ENCODE data around the gene GPR55.
"Not testable (repeated sequence)": the region's sequence is repeated elsewhere in the genome, so short reads cannot be mapped to it uniquely, and the experiment has no call there.

Gene GPR55

GRCh38 chr2:230949966-230950873, 25.2 kb upstream of the GPR55 start:
- no peak for DNase-seq

DNA sequence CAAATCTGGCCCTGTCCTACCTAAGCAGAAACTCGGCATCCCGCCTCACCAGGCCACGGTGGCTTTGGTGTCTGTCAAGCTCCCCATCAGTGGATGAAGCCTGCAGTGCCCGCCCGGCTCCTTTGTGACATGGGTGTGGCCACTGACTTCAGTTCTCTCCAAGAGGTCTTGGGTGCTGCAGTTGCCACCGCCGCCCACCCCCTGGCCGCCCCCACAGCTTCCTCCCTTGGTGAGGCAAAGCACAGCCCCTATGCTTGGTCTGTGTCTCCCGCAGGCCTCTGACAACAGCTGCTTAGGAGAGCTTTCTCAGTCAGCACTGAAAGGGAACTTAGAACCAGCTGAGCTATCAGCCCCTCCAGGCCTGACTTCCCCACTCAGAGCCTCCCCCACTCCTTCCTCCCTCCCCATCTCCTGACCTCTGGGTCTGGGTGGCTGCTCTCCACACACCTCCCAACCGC, 22.9 kb upstream of the GPR55 start:
- no peak for DNase-seq

- no peak for DNase-seq
Measured at GRCh38 chr2:230947235-230947576, 22.2 kb upstream of the GPR55 start.

DNA sequence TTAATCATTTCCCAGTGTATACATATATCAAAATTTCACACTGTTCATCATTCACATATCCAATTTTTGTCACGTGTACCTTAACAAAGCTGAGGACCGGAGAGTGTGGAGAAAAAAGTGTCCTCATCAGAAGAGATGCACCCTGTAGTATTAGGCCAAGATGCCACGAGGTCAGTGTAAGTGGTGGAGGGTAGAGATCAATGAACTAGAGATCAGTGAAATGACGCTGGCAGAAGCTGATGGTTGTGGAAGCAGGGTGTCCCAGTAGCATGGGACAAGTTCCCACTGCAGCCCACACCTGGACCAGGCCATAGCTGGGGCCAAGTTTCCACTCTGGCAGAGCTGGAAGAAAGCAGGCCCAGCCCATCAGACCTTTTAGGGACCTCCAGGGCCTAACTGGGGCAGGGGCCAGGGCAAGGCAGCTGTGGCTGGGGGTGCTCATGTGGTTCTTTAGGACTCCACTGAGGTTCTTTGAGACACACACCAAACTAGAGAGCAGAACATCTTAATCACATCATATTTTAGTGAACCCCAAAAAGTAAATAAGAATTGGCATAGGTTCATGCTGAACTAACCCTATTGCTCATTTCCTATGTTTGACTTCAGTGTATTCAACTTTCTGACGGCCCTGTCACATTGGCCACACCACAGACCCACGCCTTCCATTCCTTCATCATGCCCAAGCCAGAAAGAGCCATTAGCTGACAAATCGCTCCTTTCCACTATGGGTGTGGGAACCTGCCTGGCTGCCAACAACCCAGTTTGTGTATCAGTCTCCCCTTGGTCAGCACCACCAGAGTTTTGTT, 21.6 kb upstream of the GPR55 start:
- DNase-seq: no peak

GRCh38 chr2:230944757-230945372, 19.8 kb upstream of the GPR55 start:
- no peak for DNase-seq

DNA sequence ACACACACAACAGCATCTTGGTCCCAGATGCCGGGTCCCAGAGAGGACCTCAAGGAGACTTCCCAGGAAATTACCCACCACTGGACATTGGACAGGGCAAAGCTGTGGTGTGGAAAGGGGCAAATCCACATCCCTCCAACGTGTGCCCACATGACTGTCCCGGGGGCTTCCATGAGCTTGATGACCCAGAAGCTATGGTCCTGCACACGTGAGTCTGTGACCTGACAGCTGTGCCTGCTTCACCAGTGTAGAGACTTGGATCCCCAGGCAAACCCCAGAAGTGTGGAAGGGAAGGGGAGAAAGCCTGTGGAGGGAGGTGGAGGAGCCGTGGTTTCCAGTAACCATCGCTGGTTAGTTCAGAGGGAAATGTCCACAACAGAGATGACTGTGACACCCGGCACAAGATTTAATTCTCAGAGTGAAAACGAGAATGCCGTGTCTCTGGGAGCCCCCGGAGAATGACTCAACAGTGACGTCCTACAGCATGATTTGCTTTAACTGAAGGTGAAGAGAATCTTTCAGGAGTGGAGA, 19.1 kb upstream of the GPR55 start:
- no peak for DNase-seq

GRCh38 chr2:230942920-230943896, 18.2 kb upstream of the GPR55 start:
- DNase-seq: no peak

DNA sequence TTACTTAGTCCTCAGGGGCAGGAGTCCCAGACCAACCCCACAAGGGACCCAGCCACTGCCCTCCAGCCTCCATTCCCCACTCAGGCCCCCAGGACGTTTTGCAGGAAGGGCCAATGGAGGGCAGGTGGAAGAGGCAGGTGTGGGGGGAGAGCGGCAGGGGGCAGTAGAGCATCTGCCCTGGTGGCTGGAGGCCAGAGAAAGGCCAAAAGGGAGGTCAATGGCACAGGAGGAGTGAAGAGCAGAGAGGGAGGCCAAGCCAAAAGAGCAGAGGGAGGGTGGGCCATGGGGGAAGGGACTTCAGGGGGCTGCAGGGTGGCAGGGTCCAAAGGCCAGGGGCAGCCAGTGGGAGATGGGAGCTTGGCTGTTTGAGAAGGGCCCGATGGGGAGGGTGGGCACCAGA, 17.3 kb upstream of the GPR55 start:
- no peak for DNase-seq

GRCh38 chr2:230941202-230942180, 16.4 kb upstream of the GPR55 start:
- no peak for DNase-seq

GRCh38 chr2:230940471-230940815, 15.4 kb upstream of the GPR55 start:
- DNase-seq: no peak

DNA sequence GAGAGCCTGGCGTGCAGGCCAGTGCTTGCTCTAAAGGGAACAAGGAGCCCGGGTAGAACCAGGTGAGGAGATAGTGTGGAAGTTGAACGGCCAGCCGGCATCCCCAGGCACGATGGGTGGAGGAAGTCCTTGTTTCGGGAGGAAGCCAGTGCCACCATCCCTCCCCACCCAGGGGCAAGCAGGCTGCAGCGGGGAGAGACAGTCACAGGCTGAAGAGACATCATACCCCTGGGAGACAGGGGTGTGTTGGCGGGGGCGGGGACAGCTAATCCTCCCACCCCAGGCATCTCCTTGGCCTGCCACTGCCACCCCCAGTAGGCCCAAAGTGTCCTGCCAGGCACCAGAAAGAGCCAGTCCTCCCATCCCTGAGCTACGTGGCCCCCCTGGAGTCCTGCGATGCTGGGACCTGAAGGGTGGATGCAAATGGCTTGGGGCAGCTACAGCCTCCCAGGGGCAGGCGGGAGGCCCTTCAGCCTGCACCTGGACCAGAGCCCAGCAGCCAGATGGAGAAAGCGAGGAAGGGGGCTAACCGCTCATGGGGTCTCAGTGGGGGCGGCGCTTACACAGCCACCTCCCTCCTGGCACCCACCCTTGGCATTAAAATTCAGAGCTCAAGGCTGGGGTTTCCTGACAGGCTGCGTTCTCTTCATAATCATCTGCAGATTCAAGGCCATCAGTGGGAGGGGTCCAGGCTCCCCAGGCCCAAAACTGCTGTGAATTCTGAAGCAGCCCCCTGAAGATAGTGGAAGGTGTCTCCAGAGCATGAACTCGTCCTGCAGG, 14.8 kb upstream of the GPR55 start:
- DNase-seq: no peak

GRCh38 chr2:230939066-230939591, 14.1 kb upstream of the GPR55 start:
- DNase-seq: no peak

GRCh38 chr2:230938516-230939065, 13.5 kb upstream of the GPR55 start:
- no peak for DNase-seq

- no peak for DNase-seq
Measured at GRCh38 chr2:230938098-230938497, 13.1 kb upstream of the GPR55 start.

DNA sequence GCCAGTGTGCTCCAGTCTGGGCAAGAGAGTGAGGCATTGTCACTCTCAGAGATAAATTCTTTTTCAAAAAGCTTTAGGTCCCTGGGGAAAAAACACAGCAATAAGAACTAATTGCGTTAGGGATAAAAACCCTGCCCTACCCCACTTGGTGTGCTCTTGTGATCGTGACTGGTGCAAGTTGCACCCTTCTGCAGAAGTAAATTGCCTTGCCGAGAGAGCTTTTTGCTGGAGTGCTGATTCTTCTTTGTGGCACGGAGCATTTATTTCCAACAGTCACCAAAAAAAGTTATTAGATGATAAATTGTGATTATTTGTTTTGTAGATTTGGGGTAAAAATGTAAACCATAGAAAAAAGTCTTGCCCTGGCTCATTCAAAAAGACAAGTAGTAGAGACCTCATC, 12.3 kb upstream of the GPR55 start:
- no peak for DNase-seq

GRCh38 chr2:230936243-230936642, 11.2 kb upstream of the GPR55 start:
- DNase-seq: not testable (repeated sequence)

GRCh38 chr2:230935130-230935430, 10.0 kb upstream of the GPR55 start:
- DNase-seq: no peak

DNA sequence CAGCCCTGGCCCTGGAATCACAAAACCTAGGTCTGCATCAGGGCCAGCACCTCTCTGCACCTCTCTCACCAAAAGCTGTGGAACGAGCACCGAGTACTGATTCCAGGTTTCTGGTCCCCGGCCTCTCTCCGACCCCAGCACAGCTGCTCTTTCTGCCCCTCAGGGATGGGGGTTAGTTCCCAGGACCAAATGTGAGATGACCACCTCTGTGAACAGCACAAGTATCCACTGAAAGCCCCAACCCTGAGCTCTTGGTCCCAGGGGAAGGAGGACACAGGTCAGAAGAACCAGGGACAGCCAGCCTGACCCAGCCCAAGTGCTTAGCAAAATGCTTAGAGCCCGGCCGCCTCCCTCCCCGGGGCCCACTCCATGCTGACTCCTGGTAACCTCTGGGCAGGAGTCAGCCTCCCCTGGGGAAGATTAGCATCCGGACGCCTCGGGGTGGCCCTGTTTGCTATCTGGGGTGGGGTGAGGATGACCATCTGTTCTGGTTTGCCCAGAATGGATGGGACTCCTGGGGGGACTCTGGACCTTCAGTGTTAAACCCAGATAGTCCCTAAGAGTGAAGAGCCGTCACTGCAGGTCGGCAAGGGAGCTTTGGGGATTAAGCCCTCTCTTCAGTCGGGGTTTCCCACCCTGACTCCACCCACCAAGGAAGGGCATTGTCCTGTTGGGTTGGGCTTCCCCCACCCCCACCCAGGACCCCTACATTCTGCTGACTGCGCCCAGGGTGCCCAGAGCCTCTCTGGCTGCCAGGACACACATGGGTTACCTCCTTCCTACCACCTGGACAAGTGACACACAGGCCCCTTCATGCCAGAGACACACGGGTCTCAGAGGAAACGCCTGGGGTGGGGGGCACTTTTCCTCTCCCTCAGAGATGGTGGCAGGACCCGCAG, 9.4 kb upstream of the GPR55 start:
- no peak for DNase-seq
